ENCODE data around the gene EMILIN3. TPM values are rescaled to one million over a fixed set of nuclear protein-coding genes. Genes with fewer than 3 reads are reported as not detected.

EMILIN3 gene
- polyA plus RNA-seq (ENCODE audit: insufficient read length in 3 of 3), result 1 to 10 TPM; 7.2 to 7.8 (median 7.5) TPM

- no peak for DNase-seq (ENCODE audit: low read depth in 3 of 3, low spot score in 2 of 3)
Observed at GRCh38 chr20:41366546-41367392, at the start of gene EMILIN3. Gene EMILIN3 (minus strand): TSS chr20:41366818. CDS start chr20:41366634, 184 bp downstream.

GRCh38 chr20:41415191-41415590 lies 48.6 kb upstream of the EMILIN3 start:
- no peak for DNase-seq (ENCODE audit: low read depth in 3 of 3, low spot score in 2 of 3)

DNA sequence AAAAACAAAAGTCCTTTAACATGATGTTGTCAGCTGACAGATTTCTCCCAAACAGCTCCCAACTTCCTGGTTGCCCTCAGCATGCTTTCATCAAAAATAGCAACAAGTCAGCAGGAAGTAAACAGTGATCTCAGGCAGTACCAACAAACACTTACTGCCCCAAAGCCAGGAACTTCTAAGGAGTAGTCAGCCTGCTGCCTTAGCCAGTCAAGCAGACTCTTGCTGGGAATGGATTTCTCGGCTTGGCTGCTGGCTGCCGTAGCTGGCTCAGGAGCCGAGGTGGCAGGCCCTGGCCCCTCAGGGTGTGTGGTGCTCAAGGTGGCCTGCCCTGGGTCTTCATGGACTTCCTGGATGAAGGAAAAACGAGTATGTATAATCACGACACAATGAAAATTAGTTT lies 46.6 kb upstream of the EMILIN3 start:
- DNase-seq (ENCODE audit: low read depth in 3 of 3, low spot score in 2 of 3), result no peak

DNA sequence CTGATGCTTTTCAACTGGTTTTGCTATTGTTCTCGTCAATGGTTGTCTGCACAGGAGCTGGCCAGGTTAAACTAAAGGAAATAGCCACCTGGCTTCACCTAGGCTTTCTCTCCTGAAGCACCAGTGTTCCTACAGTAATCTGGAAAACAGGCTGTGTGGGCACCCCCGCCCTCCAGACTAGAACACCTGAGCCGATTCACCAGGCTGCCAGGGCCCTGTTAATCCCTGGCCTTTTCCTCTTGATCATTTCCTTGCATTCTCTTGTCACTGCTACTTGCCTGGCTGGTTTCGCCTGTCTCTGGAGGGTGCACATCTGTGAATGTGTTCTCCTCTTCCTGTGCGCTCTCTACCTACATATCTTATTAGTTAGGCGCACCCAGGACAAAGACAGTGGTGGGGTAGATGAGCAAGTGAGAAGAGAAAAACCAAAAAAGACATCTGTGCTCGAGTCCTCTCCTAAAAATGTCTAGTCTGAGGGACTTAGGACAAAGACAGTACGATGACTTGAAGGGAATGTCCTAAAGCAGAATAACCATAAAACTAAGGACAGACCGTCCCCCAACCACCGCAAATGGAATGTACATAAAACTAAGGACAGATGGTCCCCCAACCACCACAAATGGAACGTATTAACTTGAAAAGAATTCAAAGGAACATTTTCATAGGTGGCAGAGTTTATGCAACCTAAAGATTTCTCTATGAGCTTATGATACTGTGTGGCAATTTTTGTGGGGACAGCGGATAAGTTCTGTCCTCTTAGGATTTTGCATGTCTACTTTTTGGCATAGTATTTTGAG lies 45.9 kb upstream of the EMILIN3 start:
- no peak for DNase-seq (ENCODE audit: low read depth in 3 of 3, low spot score in 2 of 3)

GRCh38 chr20:41411391-41411847 lies 44.8 kb upstream of the EMILIN3 start:
- DNase-seq (ENCODE audit: low read depth in 3 of 3, low spot score in 2 of 3), result no peak

DNA sequence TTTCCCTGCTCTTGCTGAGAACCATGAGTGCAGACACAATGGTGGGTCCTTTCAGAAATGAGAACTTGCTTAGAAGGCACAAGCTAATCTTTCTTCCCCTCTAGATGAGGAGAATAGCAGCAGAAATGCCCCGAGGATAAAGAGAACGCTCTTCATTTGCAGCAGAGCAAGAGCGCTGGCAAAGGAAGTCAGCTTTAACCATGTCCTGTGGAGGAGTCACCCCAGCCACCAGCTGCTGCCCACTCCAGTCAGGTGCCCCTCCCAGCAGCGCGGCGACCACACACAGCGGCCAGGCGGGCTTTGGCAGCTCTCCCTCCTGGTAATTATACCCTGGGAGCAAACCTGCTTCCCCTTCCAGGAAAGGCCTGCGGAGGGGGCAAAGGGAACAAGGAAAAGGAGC lies 42.4 kb upstream of the EMILIN3 start:
- DNase-seq (ENCODE audit: low read depth in 3 of 3, low spot score in 2 of 3), result no peak

DNA sequence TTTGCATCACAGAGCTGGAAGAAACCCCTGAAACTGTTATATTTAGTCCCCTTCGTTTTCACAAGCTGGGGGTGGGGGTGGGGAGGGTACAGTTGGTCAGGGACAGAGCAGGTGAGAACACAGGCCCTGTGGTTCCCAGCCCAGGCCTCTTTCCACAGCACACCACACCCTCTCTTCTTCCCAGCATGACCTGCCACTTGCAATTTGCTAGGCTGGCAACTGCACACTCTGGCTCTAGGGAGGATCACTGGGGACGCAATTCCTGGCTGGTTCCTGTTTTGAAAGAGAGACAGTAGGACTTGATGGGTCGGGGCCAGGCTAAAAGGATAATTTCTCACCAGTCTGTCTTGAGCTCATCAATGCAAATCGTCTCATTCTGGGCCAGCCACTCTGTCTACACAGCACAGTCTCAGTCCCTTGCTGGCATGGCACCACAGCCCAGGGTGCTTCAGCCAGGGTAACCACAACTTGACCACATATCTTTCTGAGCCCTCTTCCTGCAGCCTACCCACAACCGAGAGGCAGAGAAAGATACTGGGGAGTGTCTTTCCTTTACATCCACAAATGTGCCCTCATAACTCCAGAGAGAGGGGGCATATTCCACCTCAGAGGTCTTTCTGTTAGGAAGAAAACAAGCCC lies 41.7 kb upstream of the EMILIN3 start:
- no peak for DNase-seq (ENCODE audit: low read depth in 3 of 3, low spot score in 2 of 3)

- no peak for DNase-seq (ENCODE audit: low read depth in 3 of 3, low spot score in 2 of 3)
Observed at GRCh38 chr20:41407607-41408006, 41.0 kb upstream of the EMILIN3 start.

DNA sequence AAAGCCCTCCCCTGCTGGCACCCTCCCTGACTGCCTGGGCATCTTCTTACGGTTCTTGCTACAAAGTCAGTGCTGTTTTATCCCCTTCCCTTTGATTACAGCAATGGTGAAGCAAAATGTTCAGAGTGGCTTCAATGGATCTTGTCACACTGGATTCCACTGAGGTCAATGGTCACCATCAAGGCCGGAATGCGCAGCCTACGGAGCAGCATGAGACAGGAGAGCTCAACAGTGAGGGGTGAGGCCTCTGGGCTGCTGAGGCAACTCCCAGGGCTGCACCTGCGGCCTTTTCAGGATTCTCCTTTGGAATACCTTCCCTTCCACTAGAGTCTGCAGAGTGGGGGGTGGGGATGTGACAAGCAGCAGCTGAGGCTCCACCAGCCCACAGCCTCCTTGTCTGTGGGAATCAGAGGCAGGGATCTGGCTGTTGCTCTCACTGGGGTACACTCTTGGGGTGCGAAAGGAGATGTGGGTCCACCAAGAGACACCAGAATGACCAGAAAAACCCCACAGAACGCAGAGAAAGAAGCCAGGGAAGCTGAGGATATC lies 40.4 kb upstream of the EMILIN3 start:
- DNase-seq (ENCODE audit: low read depth in 3 of 3, low spot score in 2 of 3), result no peak

DNA sequence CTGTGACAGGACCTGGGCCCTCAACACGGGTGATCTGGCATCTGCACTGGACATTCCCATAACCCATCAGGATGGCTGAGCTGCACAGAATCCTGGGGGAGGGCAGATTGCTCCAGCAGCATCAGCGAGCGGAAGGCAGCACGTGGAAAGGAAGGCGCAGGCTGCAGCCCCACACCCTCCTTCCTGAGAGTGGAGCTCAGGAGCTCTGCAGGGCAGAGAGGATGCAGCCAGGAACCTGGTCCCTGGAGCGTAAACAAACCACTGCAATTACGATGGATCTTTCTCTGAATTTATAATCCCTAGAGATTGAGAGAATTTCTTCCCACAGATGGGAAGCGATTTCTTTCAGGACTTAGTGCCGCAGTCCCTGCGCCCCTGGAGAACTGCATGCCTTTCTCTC lies 39.7 kb upstream of the EMILIN3 start:
- no peak for DNase-seq (ENCODE audit: low read depth in 3 of 3, low spot score in 2 of 3)

DNA sequence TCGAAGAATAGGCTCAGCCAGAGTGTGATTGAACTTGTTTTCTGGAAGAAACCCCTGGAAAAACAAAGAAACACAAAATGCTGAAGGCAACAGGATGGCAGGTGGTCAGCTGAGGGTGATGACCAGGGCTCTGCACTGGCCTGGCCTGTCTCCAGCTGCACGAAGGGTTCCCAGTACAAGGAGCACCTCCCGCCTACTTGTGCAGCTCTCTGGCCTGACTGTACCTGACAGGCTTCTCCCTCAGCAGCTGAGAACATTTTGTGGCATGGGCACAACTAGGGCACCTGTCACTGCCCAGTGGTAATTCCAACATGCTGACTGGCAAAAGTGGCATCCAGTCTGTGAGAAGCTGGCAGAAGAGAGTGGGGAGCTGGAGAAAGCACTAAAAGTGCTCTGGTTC lies 38.8 kb upstream of the EMILIN3 start:
- no peak for DNase-seq (ENCODE audit: low read depth in 3 of 3, low spot score in 2 of 3)

DNA sequence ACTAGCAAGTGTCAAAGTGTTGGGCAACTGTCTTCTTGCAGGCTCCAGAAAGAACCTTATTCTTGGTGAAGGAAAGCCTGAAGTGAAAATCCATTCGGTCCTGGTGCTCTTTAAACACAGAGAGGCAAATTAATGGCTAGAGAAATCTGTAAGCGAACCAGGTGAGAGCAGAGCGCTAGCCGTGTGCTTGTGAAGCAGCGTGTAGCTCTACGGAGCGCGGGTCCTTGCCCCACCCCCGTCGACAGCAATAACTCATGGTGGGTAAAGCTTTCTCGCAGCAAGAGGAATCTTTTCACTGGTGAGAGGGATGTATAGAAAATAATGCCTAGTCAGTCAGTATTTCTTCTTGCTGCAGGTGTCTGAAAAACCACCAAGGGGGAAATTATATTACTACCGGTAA lies 37.0 kb upstream of the EMILIN3 start:
- no peak for DNase-seq (ENCODE audit: low read depth in 3 of 3, low spot score in 2 of 3)

GRCh38 chr20:41398408-41398807 lies 31.8 kb upstream of the EMILIN3 start:
- DNase-seq (ENCODE audit: low read depth in 3 of 3, low spot score in 2 of 3), result no peak

DNA sequence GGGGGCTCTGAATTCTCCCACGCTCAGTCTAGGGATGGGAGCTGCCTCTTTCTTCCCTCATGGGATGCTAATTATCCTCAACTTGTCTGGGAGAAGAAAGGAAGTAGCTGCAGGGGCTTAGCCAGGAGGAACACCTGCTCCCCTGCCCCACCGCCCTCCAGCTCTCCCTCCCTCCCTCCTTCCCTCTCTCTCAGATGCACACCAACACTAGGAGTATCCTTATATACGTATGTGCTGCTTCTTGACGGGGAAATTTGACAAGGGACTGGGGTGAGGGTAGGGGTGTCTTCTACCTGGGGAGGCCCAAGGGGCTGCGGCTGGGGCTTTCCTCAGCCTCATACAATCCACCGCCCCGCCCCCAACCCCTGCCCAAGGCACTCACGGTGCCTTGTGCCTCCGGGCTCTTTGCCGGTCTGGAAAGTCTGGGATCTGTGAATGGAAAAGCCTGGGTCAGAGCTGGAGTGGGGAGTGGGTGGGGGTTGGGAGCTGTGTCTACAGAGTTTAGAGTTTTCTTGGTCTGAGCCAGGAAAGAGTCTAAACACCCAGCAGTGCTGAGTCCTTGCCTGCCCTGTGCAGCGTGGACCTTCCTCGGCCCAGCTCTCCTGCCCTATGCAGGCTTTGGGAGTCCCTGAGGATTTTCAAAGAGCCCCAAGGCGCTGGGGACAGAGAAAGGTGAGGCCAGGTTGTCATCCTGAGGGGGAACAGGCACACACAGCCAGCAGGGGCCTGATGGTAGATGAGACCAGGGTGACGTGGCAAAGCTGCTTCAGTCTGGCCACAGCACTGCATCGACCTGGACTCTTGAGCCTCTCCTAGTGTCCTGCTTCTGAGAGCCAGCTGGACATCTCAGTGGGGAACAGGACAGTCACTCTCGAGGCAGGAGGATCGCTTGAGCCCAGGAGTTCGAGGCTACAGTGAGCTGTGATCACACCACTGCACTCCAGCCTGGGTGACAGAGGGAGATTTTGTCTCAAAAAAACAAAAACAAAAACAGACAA lies 29.3 kb upstream of the EMILIN3 start:
- DNase-seq (ENCODE audit: low read depth in 3 of 3, low spot score in 2 of 3), result no peak

DNA sequence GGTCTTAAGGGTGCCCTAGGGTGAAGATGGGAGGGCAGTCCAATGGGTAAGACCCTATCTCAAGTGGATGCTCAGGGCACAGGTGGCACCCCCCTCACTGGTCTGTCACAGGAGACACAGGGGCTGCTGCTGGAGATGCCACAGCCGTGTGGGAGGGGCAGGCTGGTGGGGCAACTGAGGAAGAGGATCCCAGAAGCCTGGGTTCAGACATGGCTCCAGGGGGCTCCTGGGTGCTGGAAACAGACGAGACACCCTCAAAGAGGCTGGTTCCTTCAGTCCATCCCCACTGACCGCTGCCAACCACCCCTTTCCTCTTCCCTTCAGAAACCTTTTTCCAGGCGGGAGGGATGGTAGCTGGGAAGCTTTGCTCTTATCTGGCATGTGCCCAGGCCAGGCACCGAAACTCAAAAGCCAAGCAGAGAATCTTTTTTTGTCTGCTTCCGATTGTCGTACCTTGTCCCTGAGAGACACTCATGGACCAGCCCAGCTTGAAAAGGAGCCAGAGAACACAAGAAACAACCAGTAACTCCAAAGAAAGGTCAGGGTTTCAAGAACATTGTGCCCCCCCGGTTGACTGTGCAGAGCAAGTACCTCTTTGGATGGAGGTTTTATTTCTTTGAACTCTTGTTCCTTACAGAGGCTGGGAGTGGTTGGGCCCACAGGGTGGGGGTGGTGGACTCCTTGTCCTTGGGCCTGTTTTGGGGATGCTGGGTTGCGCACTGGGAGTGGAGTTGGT lies 28.5 kb upstream of the EMILIN3 start:
- DNase-seq (ENCODE audit: low read depth in 3 of 3, low spot score in 2 of 3), result no peak

DNA sequence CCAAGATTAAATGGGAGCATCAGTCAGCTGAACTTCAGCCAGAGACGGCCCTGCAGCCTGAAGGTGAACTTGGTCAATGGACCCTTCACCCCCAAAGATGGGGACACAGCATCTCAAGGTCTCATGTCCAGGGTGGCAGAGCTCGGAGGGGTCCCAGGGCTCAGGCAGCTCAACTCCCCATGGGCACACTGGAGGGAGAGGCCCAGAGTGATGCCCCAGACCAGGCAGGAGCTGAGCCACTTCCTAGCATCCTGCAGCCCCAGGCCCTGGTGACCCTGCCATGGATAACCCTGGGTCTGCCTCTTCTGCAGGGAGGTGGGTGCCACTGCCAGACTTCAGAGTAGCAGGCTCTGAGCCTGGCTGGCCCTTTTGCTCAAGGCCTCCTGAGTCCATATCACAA lies 27.5 kb upstream of the EMILIN3 start:
- DNase-seq (ENCODE audit: low read depth in 3 of 3, low spot score in 2 of 3), result no peak

GRCh38 chr20:41393705-41394066 lies 27.1 kb upstream of the EMILIN3 start:
- DNase-seq (ENCODE audit: low read depth in 3 of 3, low spot score in 2 of 3), result no peak

- no peak for DNase-seq (ENCODE audit: low read depth in 3 of 3, low spot score in 2 of 3)
Observed at GRCh38 chr20:41392871-41393704, 26.5 kb upstream of the EMILIN3 start.

All from right renal cortex interstitium (tissue), 3 donors.